H7 (cell line): ENCODE results near the gene SLC9A9. TPM values are rescaled to one million over a fixed set of nuclear protein-coding genes. Genes with fewer than 3 reads are reported as not detected.
A peak's percentile ranks its signal among the peaks of the same experiment; 100 is the strongest.

Source experiments
- DNase-seq: peaks from one replicate; pipeline ENCODE4 v3.0.0; 2012
- H3K27me3 ChIP-seq: 2 replicates; pipeline ENCODE4 v1.6.0; 2011; ENCODE audit warnings: mild to moderate bottlenecking, low read length; ENCODE audit not compliant: control insufficient read depth, insufficient read depth
- H3K36me3 ChIP-seq: replicated peaks from 2 replicates; pipeline ENCODE4 v1.5.1; 2011; ENCODE audit warnings: low read length; ENCODE audit not compliant: control insufficient read depth, insufficient read depth
- H3K4me3 ChIP-seq: 2 replicates; pipeline ENCODE4 v1.5.1; 2011; ENCODE audit warnings: low read depth, mild to moderate bottlenecking, control low read depth, low read length, moderate library complexity; ENCODE audit not compliant: insufficient read depth
- total RNA-seq: library from RNA; depleted of rRNA; stranded (reverse); fragments of >200 nt; shearing (Covaris generic); gene quantifications from 2 replicates; pipeline ENCODE4 v1.2.3, GENCODE V29; 2014

Gene SLC9A9
- total RNA-seq, 1 experiment from 2014 or later = 4.1 TPM

DNA sequence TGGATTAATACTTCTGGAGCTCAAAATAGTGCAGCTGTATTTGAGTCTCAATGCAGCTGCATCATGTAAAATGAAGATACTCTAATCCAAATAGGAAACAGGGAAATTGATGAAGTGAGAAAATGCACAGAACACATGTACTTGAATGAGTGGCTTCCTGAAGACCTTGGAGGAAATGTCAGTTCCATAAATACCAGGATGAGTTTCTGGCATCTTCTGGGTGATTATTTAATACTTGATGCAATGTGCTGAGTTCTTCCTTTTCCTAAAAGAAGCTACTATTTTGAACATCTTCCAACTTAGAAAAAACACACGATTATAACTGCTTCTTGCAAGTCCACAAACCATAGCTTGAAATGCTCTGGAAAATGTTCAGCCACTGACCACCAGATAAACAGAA lies 162.8 kb downstream of the SLC9A9 start:
- H3K27me3 ChIP-seq = no peaks in the 10 kb centered on the region
- no peak overlapping the region for H3K4me3 ChIP-seq
- DNase-seq = no peak
- H3K36me3 ChIP-seq = no peaks in the 10 kb centered on the region

DNA sequence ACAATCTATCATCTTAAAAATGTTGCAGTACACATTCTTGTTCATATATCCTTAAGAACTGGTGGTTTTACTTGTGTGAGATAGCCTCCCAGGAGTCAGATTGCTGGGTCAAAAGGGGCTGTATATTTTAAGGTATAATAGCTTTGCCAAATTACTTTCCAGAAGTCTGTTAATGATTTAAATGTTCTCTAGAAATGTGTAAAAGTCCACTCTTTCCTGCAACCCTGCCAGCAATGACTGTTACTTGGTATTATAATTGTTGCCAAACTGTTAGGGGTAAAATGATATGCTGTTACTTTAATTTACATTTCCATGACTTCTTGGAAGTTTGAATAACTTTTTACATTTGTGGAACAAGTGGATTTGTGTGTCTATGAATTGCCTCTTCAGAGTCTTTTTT lies 170.8 kb downstream of the SLC9A9 start:
- Histone ChIP-seq H3K27me3 (no peaks in the 10 kb centered on the region), H3K36me3 (no peaks in the 10 kb centered on the region), H3K4me3 (no peak overlapping the region)
- no peak for DNase-seq

DNA sequence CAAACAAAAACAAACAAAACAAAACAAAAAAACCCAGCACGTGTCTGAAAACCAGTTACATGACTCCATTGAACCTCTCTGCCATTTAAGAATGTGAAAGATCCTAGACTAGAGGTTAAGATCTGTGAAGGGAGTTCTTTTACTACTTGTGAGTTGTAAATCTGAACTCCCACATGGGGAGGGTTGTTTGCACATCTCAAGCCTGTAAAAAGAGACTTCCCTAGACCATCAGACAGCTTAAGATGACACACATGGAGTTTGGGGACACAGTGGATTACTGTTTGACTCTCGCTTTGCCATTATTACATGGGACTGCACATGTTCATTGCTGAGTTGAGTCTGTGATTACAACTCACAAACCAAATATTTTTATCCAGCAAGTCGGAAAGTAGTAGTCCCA lies 171.5 kb downstream of the SLC9A9 start:
- DNase-seq = no peak
- no peak overlapping the region for H3K4me3 ChIP-seq
- no peaks in the 10 kb centered on the region for H3K36me3 ChIP-seq
- no peaks in the 10 kb centered on the region for H3K27me3 ChIP-seq

DNA sequence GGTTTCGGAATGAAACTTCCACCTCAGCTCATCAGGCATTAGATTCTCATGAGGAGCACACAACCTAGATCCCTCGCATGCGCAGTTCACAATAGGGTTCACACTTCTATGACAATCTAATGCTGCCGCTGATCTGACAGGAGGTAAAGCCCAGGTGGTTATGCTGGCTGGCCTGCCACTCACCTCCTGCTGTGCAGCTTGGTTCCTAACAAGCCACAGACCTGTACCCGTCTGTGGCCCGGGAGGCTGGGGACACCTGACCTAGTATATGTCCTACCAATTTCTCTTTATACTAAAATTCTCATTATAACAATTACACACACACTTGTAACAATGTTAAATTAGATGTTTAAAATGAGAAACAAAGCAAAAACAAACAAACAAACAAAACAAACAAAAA lies 172.2 kb downstream of the SLC9A9 start:
- Histone ChIP-seq H3K27me3 (no peaks in the 10 kb centered on the region), H3K4me3 (no peak overlapping the region), H3K36me3 (no peaks in the 10 kb centered on the region)
- no peak for DNase-seq

DNA sequence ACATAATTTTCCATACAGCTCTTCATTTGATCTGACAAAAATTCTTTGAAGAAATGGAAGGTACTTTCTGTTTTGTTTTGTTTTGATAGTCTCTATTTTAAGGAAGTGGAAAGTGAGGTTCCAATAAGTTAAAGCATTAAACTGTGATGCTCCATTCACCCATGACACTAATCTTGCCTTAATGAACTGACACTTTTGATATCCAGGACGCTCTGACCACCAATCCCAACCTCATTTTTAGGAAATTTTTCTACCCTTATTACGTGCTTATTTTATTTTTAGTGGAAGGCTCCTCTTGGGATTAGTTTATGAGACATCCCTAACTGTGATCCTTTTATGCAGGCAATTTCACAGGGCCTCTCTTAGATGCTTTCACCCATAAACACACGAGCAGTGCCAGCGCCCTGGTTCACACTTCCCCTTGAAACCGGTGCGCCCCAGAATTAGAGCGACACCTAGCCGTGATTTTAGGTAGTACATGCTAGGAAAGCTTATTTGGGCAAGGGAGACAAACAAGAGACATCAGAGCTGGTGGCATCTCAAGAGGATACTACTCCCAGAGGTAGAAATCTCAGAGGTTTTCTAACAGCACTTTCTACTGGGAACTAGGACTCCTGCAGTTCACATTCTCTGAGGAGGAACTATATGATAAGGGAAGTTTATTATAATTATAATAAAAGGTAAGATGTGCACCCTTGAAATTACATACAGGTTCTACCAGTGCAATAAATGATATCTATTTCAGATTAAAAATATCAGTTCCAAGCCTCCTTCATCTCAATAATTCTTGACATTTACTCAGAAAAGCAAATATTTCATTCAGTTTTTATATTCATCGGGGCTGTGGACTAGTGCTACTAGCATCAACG lies 173.9 kb downstream of the SLC9A9 start:
- no peak overlapping the region for H3K4me3 ChIP-seq
- H3K36me3 ChIP-seq = no peaks in the 10 kb centered on the region
- no peaks in the 10 kb centered on the region for H3K27me3 ChIP-seq
- peak; percentile 43 for DNase-seq

DNA sequence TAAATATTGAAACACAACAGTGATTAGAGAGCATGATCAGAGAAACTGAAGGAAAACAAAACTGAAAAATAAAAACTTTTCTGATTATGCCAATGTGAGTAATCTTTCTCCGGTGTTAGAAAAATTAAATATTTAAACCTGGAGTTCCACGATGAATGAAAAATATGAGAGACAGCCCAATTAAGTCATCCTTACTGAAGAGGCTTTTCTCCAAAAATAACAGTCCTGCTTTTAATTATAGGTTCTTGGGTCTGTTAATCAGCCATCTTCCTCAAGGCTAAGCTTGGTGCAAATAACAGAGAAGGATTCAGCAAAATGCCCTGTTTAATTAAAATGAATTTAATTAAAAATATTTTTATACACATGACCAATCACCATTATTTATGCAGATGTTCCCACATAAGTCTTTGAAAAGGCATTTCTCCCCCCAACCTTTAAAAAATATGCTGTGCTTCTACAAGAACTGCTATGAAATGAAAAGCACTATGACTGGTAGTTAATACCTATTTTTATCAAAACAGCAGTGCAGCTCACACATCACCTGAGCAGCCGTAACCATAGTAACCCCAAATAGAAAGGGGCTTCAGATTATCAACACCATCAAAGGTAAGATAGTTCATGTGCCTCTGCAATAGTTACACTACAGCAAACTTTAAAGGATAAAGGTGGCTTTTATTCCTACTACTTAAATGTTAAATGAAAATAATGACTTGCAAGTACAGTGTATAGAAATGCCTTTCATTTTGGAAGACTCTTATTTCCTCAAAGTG lies 175.7 kb downstream of the SLC9A9 start:
- no peak for DNase-seq
- no peak overlapping the region for H3K4me3 ChIP-seq
- H3K27me3 ChIP-seq = no peaks in the 10 kb centered on the region
- H3K36me3 ChIP-seq = no peaks in the 10 kb centered on the region

DNA sequence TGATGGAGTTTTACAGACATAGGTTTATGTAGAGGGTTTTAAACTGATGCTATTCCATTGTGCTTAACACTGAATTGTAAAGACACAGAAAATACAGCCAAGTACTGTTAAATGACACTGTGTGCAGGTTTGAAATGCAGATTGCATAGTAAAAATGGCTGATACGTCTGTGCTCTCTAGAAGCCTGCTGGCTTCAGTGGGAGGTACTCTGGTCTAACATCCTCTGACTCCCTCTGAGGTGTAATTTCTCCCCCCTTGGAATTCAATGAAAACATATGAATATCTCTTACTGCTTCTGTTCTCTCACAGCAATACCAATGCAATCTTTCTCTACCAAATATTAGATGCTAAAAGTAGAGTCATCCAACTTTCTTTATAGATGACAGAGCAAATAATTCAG lies 176.6 kb downstream of the SLC9A9 start:
- H3K36me3 ChIP-seq = no peaks in the 10 kb centered on the region
- no peak for DNase-seq
- no peak overlapping the region for H3K4me3 ChIP-seq
- no peaks in the 10 kb centered on the region for H3K27me3 ChIP-seq

DNA sequence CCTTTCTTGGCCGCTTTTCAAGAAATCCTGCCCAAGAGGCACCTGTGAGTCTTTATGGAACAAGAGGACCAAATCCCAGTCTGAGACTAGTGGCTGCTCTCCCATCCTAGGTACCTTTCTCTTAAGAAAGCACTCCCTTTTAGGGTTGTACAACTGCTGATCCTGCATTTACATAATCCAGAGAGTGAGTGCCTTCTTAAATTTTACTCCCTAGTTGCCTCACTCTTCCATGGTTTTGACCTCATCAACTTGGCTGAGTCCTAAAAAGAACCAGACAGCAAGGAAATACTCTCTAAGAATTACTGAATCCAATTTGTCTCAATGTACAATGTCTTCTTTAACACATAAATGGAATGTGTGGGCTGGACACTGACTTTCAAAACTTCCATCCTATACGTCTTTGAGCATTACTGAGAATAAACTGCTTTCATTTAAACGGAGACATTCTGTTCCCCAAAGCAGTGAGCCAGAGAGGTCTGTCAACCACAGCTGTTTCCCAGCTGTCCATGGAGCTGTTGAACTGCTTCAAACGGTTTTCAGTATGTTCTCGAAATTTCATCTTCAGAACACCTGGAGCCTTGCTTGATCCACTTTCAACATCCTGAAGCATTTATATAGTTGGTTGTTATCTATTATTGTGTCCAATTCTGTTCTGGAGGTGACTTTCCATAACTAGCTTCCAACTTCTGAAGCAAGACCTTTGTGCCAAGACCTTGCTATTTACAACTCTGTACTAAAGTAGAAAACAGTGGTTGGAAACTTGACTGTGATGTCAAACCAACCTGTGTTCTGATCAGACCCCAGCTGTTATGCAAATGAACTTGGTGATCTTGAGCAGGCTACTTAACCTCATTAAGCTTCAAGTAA lies 179.1 kb downstream of the SLC9A9 start:
- H3K4me3 ChIP-seq = no peak overlapping the region
- no peak for DNase-seq
- H3K36me3 ChIP-seq = no peaks in the 10 kb centered on the region
- H3K27me3 ChIP-seq = no peaks in the 10 kb centered on the region

DNA sequence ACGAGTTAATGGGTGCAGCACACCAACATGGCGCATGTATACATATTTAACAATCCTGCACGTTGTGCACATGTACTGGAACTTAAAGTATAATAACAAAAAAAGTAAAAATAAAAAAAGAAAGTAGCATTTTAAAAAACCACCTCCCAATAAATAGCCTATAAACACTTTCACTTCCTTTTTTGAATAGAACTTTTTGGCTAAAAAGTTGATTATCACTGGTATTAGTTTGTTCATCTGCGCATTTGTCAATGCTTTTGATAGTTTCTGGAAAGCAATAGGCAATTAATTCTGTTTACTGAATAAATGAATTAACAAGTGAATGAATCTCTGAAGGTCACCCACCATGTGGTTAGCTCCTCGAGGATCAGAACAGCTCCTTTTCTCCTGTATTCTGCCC lies 179.9 kb downstream of the SLC9A9 start:
- Histone ChIP-seq H3K4me3 (no peak overlapping the region), H3K27me3 (no peaks in the 10 kb centered on the region), H3K36me3 (no peaks in the 10 kb centered on the region)
- DNase-seq = no peak

DNA sequence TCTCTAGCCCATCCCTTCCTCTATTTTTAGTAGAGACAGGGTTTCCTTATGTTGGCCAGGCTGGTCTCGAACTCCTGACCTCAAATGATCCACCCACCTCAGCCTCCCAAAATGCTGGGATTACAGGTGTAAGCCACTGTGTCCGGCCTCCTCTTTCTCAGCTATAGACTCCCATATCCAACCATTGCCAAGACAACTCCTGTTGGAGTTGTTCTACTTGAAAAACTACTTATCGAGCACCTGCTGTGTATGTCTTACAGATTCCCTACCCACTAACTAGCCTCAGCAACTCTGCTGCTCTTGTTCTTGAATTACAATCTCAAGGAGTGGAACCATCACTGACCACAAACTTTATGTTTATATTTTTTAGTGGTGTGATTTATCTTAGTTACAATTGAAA lies 186.6 kb downstream of the SLC9A9 start:
- DNase-seq = no peak
- Histone ChIP-seq H3K36me3 (no peaks in the 10 kb centered on the region), H3K4me3 (no peak overlapping the region)

DNA sequence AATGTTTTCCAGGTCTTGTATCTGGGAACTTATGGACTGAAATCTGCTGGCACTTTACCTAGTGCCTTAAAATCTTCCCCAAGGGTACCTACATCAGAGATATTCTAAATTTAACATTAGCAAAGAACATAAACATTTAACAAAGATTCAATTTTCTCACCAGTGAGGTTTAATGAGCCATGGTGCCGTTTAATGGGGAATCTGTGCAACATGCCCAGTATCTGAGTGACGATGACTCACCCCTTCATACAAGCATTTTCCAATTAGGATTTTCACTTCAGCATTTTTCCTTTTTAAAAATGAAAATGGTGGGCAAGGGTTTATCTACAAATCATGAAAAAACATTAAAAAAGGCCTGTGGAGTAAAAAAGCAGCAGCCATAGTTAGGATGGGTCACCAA lies 189.4 kb downstream of the SLC9A9 start:
- no peaks in the 10 kb centered on the region for H3K27me3 ChIP-seq
- no peaks in the 10 kb centered on the region for H3K36me3 ChIP-seq
- DNase-seq = no peak
- H3K4me3 ChIP-seq = no peak overlapping the region

More for the DNA sequence above, 186.6 kb downstream of the SLC9A9 start:
- no peaks in the 10 kb centered on the region for H3K27me3 ChIP-seq

DNA sequence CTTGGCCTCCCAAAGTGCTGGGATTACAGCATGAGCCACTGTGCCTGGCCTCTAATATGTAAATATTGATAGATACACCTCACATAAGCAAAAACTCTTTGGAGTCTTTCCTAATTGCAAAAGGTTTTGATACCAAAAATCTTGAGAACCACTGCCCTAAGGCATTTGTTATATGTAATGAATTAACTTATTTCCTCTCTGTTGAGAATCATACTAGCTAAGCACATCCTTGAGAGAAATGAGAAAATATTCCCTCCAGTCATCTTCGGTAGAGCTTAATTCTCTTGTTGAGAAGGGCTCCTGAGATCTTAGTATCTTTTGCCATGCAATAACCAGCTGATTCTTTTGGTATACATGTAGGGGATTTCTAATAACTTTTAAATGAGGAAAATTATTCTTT lies 190.2 kb downstream of the SLC9A9 start:
- no peaks in the 10 kb centered on the region for H3K27me3 ChIP-seq
- H3K4me3 ChIP-seq = no peak overlapping the region
- no peaks in the 10 kb centered on the region for H3K36me3 ChIP-seq
- DNase-seq = no peak

DNA sequence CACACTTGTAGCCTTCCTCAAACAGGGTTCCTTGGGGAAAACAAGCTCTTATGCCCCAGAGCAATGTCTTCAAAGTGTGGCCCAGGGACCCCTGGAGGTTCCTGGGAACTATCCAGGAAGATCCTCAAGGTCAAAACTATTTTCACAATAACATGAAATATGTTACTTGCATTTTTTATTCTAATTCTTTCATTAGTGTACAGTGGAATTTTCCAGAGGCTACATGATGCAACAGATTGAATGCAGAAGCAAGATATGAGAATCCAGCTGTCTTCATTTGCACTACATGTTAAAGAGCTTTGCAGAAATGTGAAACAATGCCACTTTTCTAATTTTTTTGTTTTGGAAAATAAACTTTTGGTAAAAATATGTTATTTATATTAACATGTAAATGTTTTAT lies 190.9 kb downstream of the SLC9A9 start:
- Histone ChIP-seq H3K27me3 (no peaks in the 10 kb centered on the region), H3K36me3 (no peaks in the 10 kb centered on the region), H3K4me3 (no peak overlapping the region)
- no peak for DNase-seq

DNA sequence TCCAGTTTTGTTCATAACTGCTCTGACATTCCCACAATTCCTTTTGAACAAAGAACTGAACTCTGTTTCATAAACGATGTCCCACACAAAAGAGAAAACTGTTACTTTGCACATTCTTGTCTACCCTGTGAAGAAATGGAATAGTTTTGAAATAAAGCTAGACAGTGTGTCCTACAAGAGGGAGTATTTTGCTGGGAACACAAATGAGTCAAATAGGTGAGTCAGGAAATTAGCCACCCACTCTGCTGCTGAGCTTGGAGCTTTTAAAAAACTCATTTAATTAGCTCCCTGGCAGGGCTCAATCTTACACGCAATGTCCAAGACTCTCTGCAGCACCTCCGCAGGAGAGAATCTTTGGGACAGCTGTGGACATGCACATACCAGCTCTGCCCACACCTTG lies 193.4 kb downstream of the SLC9A9 start:
- DNase-seq = no peak
- no peaks in the 10 kb centered on the region for H3K36me3 ChIP-seq
- no peaks in the 10 kb centered on the region for H3K27me3 ChIP-seq
- no peak overlapping the region for H3K4me3 ChIP-seq
